Fibroblast of skin of right biceps (primary cell): ENCODE data around the gene SPINK7.

Source experiments
- DNase-seq: peaks from one replicate; pipeline ENCODE4 v3.0.0-alpha.2; 2013

SPINK7 gene

DNA sequence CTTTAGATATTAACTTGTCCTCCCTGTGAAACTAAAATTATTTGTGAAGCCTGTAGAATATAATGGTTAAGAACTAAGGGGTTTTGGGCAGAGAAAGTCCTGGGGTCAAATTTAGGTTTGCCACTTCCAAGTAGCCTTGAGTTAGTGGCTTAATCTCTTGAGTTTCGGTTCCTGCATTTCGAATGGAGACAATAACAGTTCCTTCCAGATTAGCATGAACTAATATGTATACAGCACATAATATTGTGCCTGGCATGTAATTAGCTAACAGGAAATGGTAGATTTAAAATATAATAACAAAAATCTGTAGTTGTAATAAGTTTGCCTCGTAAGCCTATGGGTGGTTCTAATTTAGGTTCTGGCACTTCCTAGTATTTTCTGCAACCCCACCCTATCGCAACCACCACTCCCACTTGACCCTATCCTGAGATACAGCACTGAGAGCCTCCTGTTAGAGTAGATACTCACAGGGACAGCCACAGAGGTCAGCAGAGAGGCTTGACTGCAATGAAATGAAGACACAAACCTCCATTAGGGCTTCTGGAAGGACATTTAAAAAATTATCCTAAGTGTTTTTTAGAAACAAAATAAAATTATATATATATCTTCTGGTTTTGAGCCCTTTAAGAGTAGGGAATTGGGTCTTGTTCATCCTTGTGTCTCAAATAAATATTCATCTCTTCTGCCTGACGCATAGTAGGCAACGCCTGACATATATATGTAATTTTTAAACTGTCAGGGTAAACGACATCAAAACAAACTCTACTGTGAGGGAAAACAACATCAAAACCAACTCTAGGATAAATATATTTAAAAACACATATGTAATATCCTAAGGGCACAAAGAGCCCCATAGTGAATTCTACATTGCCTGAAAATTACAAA lies 31.6 kb downstream of the SPINK7 start:
- no peak for DNase-seq

DNA sequence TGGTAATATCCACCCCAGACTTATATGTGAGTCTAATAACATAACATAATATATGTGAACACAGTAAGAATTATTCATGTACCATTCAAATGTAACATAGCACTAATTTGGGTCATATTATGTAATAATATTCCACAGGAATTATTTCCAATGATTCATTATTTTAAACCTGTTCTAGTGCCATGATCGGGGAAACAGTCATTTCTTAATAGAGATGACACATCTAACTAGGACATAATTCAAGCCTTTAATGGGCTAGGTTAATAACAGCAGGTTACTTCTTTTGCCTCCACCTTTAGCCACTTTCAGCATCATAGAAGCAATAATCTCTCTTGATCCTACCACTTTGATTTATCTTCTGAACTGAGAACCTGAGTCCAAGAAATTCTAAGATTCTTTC lies 35.5 kb downstream of the SPINK7 start:
- DNase-seq: no peak

DNA sequence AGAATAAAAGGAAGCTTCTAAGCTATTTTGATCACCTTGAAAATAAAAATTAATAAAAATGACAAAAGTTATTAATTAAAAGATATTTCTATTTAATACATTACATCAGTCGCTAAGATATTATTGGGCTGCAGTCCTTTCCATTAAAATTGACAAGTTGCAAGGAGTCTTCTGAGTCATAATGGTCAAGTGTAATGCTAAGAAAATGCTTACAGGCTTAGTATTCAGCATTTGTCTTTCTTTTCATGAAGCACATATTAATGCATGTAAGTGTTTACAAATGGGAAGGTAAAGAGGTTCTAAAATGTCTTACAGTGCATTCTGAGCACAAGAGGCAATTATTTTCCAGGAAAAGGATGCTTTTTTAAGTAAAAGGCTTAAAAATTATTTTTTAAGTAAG lies 40.5 kb downstream of the SPINK7 start:
- no peak for DNase-seq

DNA sequence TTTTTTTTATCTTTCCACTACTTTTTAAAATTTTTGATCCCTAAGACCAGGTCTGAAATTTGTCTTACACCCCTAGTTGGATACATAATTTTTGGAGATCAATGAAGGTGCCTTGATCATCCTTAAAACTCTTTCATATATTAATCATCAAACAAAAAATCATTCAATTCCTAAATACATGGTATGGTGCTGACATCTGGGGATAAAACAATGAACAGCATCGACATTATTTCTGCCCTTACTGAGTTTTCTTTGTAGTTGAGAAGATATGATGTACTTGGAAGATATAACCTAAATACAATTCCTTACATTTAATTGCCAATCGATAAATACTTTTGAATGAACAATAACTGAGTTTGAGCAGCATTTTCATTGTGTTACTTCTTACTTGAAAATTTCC lies 41.4 kb downstream of the SPINK7 start:
- no peak for DNase-seq

DNA sequence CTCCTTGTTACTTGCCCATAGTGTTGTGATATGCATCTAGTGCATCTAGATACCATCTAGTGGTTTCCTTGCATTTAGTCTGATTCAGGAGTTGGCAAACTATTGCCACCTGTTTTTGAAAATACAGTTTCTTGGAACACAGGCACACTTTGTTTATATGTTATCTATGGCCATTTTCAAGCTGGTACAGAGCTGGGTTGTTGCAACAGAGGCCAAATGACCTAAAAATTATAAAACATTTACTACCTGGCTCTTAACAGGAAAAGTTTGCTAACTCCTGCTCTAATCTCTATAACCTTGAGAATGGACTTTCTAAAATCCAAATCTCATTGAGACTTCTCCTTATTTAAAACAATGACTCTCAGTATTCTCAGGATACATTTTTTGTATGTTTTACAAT lies 52.1 kb downstream of the SPINK7 start:
- no peak for DNase-seq
